Prostate gland (tissue), 2 donors: ENCODE results near the gene KCNQ5. TPM values are rescaled to one million over a fixed set of nuclear protein-coding genes. Genes with fewer than 3 reads are reported as not detected.

ENCODE experiments used
- DNase-seq: peaks from one replicate; pipeline ENCODE4 v3.0.0-alpha.2; 2019; ENCODE audit warnings: low spot score
- H3K27ac ChIP-seq, 2 donors: fragments of 200-600 bp; sonication (generic); 2 replicates each; pipeline ENCODE4 v1.5.1; 2017 to 2019
- H3K27me3 ChIP-seq: fragments of 200-600 bp; sonication (generic); replicated peaks from 2 replicates; pipeline ENCODE4 v1.5.1; 2019; ENCODE audit not compliant: insufficient read depth
- H3K36me3 ChIP-seq, 2 donors: fragments of 200-600 bp; sonication (generic); 1 replicate in 1 of 2; 2 replicates in 1 of 2; pipeline versions ENCODE4 v1.5.1 to v1.8.1; 2017 to 2019
- H3K4me1 ChIP-seq: fragments of 200-600 bp; sonication (generic); replicated peaks from 2 replicates; pipeline ENCODE4 v1.5.1; 2019
- H3K4me3 ChIP-seq, 2 donors: fragments of 200-600 bp; sonication (generic); 2 replicates each; pipeline ENCODE4 v1.5.1; 2017 to 2019
- H3K9me3 ChIP-seq: fragments of 200-600 bp; sonication (generic); 2 replicates; pipeline ENCODE4 v1.5.1; 2017
- CTCF ChIP-seq, 4 experiments: fragments of 200-600 bp in 2 of 4; fragments of 450-650 bp in 2 of 4; sonication (generic) in 2 of 4; IDR thresholded peaks; 1 replicate in 3 of 4; 2 replicates in 1 of 4; pipeline ENCODE4 v1.5.1; 2016 to 2019; ENCODE audit warnings: antibody characterized with exemption in 4 of 4, mild to moderate bottlenecking in 2 of 4, moderate library complexity in 2 of 4
- POLR2A ChIP-seq: fragments of 450-650 bp; IDR thresholded peaks from one replicate; pipeline ENCODE4 v1.6.1; 2016; ENCODE audit warnings: antibody characterized with exemption, mild to moderate bottlenecking
- POLR2AphosphoS5 ChIP-seq: sonication (generic); formaldehyde crosslinking; IDR thresholded peaks from one replicate; pipeline ENCODE4 v1.6.1; 2017; ENCODE audit warnings: antibody characterized with exemption
- WGBS: methylation state at CpG from one replicate; pipeline ENCODE4 v1.1.5; 2018; 5-methylcytosine and 5-hydroxymethylcytosine counted together
- intact Hi-C: fragments of 100-400 bp; cut with DNase I; formaldehyde crosslinking; loops from one replicate; pipeline ENCODE4 v1.14.2; 2022
- total RNA-seq, 2 donors: library from RNA; depleted of rRNA; stranded (reverse); fragments of >200 nt; gene quantifications; one replicate each; pipeline ENCODE4 v1.1.0, GENCODE V29; 2016

The KCNQ5 gene
- total RNA-seq, 2 donors from 2014 or later, result 3.6 to 4.1 TPM

- no peak overlapping the region for H3K4me3 ChIP-seq
- no peak overlapping the region for H3K27ac ChIP-seq
- WGBS, result 82% methylated on average over 3 of the region's 3 CpGs
- H3K9me3 ChIP-seq, result no peaks in the 10 kb centered on the region
- no peaks in the 10 kb centered on the region for H3K27me3 ChIP-seq
- no peak for TF ChIP-seq CTCF (IDR thresholded peaks at IDR 0.05)
- TF ChIP-seq POLR2AphosphoS5, result no peak
- no peak for TF ChIP-seq POLR2A
- no peaks in the 10 kb centered on the region for H3K36me3 ChIP-seq
- no peak for DNase-seq
- no peaks in the 10 kb centered on the region for H3K4me1 ChIP-seq
- intact Hi-C loops, result no loop called here
Observed at GRCh38 chr6:73003302-73003701, 381.4 kb downstream of the KCNQ5 start.

GRCh38 chr6:73004231-73004630 lies 382.4 kb downstream of the KCNQ5 start:
- Histone ChIP-seq H3K4me3 (no peak overlapping the region), H3K9me3 (no peaks in the 10 kb centered on the region), H3K27me3 (no peaks in the 10 kb centered on the region), H3K27ac (no peak overlapping the region), H3K36me3 (no peaks in the 10 kb centered on the region), H3K4me1 (no peaks in the 10 kb centered on the region)
- no peak for DNase-seq
- TF ChIP-seq POLR2A (no peak), POLR2AphosphoS5 (no peak), CTCF (IDR thresholded peaks at IDR 0.05) (no peak)
- intact Hi-C loops, result no loop called here

- DNase-seq, result no peak
- intact Hi-C loops, result no loop called here
- WGBS, result 91% methylated on average over 2 of the region's 2 CpGs
- Histone ChIP-seq H3K36me3 (no peaks in the 10 kb centered on the region), H3K4me1 (no peaks in the 10 kb centered on the region), H3K9me3 (no peaks in the 10 kb centered on the region), H3K27ac (no peak overlapping the region), H3K27me3 (no peaks in the 10 kb centered on the region), H3K4me3 (no peak overlapping the region)
- TF ChIP-seq CTCF (IDR thresholded peaks at IDR 0.05), result no peak
- TF ChIP-seq POLR2AphosphoS5, result no peak
- no peak for TF ChIP-seq POLR2A
Observed at GRCh38 chr6:73004861-73005260, 383.0 kb downstream of the KCNQ5 start.

GRCh38 chr6:73006146-73006545 lies 384.3 kb downstream of the KCNQ5 start:
- Histone ChIP-seq H3K27me3 (no peaks in the 10 kb centered on the region), H3K4me3 (no peak overlapping the region), H3K9me3 (no peaks in the 10 kb centered on the region), H3K4me1 (no peaks in the 10 kb centered on the region), H3K27ac (no peak overlapping the region), H3K36me3 (no peaks in the 10 kb centered on the region)
- TF ChIP-seq POLR2AphosphoS5 (no peak), CTCF (IDR thresholded peaks at IDR 0.05) (no peak), POLR2A (no peak)
- intact Hi-C loops, result no loop called here
- 84% methylated on average over 2 of the region's 2 CpGs for WGBS
- DNase-seq, result no peak

- H3K4me3 ChIP-seq, result no peak overlapping the region
- TF ChIP-seq POLR2AphosphoS5, result no peak
- TF ChIP-seq CTCF (IDR thresholded peaks at IDR 0.05), result no peak
- TF ChIP-seq POLR2A, result no peak
Observed at GRCh38 chr6:73011945-73012344, 390.1 kb downstream of the KCNQ5 start.

More at GRCh38 chr6:73011945-73012344, 390.1 kb downstream of the KCNQ5 start:
- Histone ChIP-seq H3K27me3 (no peaks in the 10 kb centered on the region), H3K36me3 (no peaks in the 10 kb centered on the region), H3K4me1 (no peaks in the 10 kb centered on the region), H3K9me3 (no peaks in the 10 kb centered on the region), H3K27ac (no peak overlapping the region)
- intact Hi-C loops, result no loop called here
- WGBS, result 69% methylated on average over 3 of the region's 3 CpGs
- no peak for DNase-seq
